ENCODE data around the gene OR8G1. TPM values are rescaled to one million over a fixed set of nuclear protein-coding genes. Genes with fewer than 3 reads are reported as not detected.

Gene OR8G1
- total RNA-seq, 1 donor from 2014 or later, result not detected

- TF ChIP-seq CTCF (IDR thresholded peaks at IDR 0.05), result no peak
- intact Hi-C loops (cut with DNase I), result no loop called here
- Histone ChIP-seq H3K27ac (no peak overlapping the region), H3K27me3 (no peaks in the 10 kb centered on the region), H3K36me3 (no peaks in the 10 kb centered on the region), H3K4me3 (no peak overlapping the region), H3K9me3 (no peaks in the 10 kb centered on the region), H3K4me1 (no peaks in the 10 kb centered on the region)
- DNase-seq (ENCODE audit: low spot score in 2 of 2), result no peak
Observed at GRCh38 chr11:124207102-124207792, 33.6 kb upstream of the OR8G1 start.

- no peaks in the 10 kb centered on the region for H3K4me1 ChIP-seq
- H3K27ac ChIP-seq, result no peak overlapping the region
- no peaks in the 10 kb centered on the region for H3K27me3 ChIP-seq
- no peak overlapping the region for H3K4me3 ChIP-seq
- no peak for DNase-seq (ENCODE audit: low spot score in 2 of 2)
- H3K36me3 ChIP-seq, result no peaks in the 10 kb centered on the region
- no peaks in the 10 kb centered on the region for H3K9me3 ChIP-seq
- TF ChIP-seq CTCF (IDR thresholded peaks at IDR 0.05), result no peak
- intact Hi-C loops (cut with DNase I), result no loop called here
Observed at GRCh38 chr11:124209824-124210357, 31.0 kb upstream of the OR8G1 start.

GRCh38 chr11:124210421-124210820 is 30.5 kb upstream of the OR8G1 start:
- Histone ChIP-seq H3K36me3 (no peaks in the 10 kb centered on the region), H3K9me3 (no peaks in the 10 kb centered on the region), H3K4me3 (no peak overlapping the region), H3K27me3 (no peaks in the 10 kb centered on the region), H3K4me1 (no peaks in the 10 kb centered on the region), H3K27ac (no peak overlapping the region)
- TF ChIP-seq CTCF (IDR thresholded peaks at IDR 0.05), result no peak
- intact Hi-C loops (cut with DNase I), result no loop called here
- DNase-seq (ENCODE audit: low spot score in 2 of 2), result no peak

GRCh38 chr11:124211321-124211720 is 29.6 kb upstream of the OR8G1 start:
- H3K27ac ChIP-seq, result no peak overlapping the region
- H3K4me1 ChIP-seq, result no peaks in the 10 kb centered on the region
- H3K36me3 ChIP-seq, result no peaks in the 10 kb centered on the region
- intact Hi-C loops (cut with DNase I), result no loop called here
- no peak for DNase-seq (ENCODE audit: low spot score in 2 of 2)
- no peak for TF ChIP-seq CTCF (IDR thresholded peaks at IDR 0.05)
- H3K9me3 ChIP-seq, result no peaks in the 10 kb centered on the region
- H3K27me3 ChIP-seq, result no peaks in the 10 kb centered on the region
- no peak overlapping the region for H3K4me3 ChIP-seq

- H3K4me1 ChIP-seq, result no peaks in the 10 kb centered on the region
- no peaks in the 10 kb centered on the region for H3K9me3 ChIP-seq
- no peak overlapping the region for H3K4me3 ChIP-seq
- no peak overlapping the region for H3K27ac ChIP-seq
- no peaks in the 10 kb centered on the region for H3K36me3 ChIP-seq
- DNase-seq (ENCODE audit: low spot score in 2 of 2), result no peak
- intact Hi-C loops (cut with DNase I), result no loop called here
- no peaks in the 10 kb centered on the region for H3K27me3 ChIP-seq
- no peak for TF ChIP-seq CTCF (IDR thresholded peaks at IDR 0.05)
Observed at GRCh38 chr11:124214027-124214426, 26.9 kb upstream of the OR8G1 start.
